Measurements from ENCODE around the gene COPA. TPM values are rescaled to one million over a fixed set of nuclear protein-coding genes. Genes with fewer than 3 reads are reported as not detected.
A peak's percentile ranks its signal among the peaks of the same experiment; 100 is the strongest.
"Not testable (repeated sequence)": the region's sequence is repeated elsewhere in the genome, so short reads cannot be mapped to it uniquely, and the experiment has no call there.

COPA gene
- polyA plus RNA-seq (ENCODE audit: insufficient read length in 3 of 3), result 100 to 1,000 TPM; 162 to 174 (median 166) TPM

GRCh38 chr1:160342953-160343869, at the start of gene COPA, which contains the start of gene NCSTN:
Gene COPA, minus strand, starts transcription at chr1:160343250. Its CDS starts 80 bp downstream, at chr1:160343170.
Gene NCSTN, plus strand, starts transcription at chr1:160343383. Its CDS starts 14 bp downstream, at chr1:160343397.
- DNase-seq (ENCODE audit: low read depth in 3 of 3, low spot score in 2 of 3), result peak; percentile 89 to 93 (median 90)

DNA sequence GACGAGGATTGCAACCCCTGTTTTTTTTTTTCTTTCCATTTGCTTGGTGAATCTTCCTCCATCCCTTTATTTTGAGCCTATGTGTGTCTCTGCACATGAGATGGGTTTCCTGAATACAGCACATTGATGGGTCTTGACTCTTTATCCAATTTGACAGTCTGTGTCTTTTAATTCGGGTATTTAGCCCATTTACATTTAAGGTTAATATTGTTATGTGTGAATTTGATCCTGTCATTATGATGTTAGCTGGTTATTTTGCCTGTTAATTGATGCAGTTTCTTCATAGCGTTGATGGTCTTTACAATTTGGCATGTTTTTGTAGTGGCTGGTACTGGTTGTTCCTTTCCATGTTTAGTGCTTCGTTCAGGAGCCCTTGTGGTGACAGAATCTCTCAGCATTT, 45.4 kb upstream of the COPA start:
- not testable (repeated sequence) for DNase-seq (ENCODE audit: low read depth in 3 of 3, low spot score in 2 of 3)

GRCh38 chr1:160384812-160385211, 41.8 kb upstream of the COPA start:
- not testable (repeated sequence) for DNase-seq (ENCODE audit: low read depth in 3 of 3, low spot score in 2 of 3)

DNA sequence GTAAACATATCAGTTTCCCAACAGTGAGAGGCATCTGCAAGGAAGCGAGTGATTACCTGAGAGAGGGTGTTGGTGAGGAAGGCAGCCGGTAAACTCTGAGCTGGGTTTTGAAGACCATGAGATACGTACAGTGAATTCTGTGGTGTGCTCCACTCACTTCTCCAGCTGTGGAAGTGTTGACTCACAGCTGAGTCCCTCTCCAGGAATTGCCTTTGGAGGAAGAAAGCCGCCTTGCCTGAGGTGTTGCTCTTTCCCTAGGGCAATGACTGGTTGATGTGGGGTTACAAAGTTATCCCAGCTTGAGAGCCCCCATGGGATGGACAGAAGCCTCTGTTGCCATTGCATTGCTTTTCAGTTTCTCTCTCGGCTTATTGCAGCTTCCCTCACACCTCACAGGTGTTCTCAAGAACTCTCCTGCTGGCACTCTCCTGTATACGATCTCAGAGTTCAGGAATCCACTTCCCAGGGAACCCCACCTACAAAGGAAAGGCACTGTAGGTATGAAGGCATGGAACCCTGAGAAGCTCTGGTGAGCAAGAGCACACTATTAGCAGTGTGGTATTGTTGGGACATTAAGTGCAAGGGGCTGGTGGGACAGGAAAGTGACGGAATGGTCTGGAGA, 34.6 kb upstream of the COPA start:
- DNase-seq (ENCODE audit: low read depth in 3 of 3, low spot score in 2 of 3), result no peak

DNA sequence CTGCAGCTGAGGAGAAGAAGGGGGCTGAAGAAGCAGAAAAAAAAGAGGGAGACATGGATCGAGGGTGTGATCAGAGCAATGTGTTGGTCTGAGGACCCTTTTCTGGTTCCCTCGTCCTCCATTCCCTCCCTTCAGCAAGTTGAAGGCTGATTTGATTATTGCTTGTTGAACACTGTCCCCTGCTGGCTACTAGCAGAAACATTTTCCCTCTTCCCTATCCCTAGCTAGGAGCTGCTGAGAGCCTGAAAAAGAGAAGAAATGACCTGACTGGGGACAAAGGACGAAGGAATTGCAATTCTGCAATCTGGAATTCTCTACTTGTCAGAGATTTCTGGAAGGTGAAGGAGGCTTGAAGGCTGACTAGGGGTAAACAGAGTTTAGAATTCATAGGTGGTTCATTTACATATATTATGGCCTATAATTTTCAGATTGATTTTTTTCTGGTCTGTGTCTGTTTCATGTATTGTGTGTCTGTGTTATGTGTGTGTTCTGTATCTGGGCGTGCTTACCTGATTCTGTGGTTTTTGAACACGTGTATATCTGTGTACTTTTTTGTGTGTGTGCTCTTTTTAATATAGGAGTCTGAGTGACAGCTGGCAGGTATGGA, 33.6 kb upstream of the COPA start:
- peak in 2 of 3 donors; percentile 35 to 47 for DNase-seq (ENCODE audit: low read depth in 3 of 3, low spot score in 2 of 3)

DNA sequence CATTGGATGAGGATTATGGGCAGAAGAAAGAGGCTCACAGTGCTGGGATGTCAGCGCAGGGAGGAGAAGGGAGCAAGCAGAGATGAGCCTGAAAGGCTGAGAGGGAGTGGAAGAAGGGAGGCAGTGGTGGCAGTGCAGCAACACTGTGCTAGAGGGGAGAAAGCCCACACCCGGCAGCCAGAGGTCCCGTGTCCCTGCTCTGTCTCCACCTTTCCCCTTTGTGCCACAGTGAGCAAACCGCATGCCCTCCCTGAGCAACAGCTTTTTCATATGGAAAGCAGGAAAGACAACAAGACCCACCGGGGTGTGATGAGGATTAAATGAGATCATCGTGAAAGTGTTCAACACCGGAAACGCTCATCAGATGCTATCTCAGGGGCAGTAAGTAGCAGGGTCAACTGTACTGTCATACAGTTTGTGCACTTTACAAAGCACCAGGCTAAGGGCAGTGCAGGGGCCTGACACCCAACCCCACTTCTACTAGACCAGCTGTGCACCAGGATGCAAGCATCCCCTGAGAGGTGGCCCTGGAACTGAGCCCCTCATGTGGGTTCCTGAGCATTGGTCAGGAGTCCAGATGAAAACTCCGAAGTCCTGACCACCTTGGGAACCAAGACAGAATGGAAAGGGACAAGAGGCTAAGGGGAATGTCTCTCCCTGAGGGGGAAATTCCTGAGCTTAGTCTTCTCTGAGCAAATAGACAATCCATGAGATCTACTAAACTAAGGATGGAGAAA, 32.9 kb upstream of the COPA start:
- no peak for DNase-seq (ENCODE audit: low read depth in 3 of 3, low spot score in 2 of 3)

- DNase-seq (ENCODE audit: low read depth in 3 of 3, low spot score in 2 of 3), result no peak
Measured at GRCh38 chr1:160374306-160375110, 31.5 kb upstream of the COPA start.

- no peak for DNase-seq (ENCODE audit: low read depth in 3 of 3, low spot score in 2 of 3)
Measured at GRCh38 chr1:160373696-160374095, 30.6 kb upstream of the COPA start.

DNA sequence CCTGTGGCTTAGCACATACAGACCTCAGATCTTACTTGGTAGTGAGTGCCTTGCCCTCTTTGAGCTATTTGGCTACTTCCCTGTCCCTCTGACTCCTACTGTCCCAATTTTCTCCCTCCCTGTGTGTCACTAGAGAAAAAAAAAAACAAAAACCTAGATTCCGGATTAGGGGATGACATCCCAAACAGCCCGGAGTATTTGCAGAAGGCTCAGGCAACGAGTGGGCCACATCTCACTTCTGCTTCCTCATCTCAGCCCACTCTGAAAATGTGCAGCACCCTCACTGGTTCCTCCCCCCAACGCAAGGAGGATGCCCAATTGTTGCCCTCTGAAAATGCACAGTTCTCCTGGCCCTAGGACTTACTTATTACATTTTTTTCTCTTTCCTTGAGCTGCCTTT, 28.7 kb upstream of the COPA start:
- DNase-seq (ENCODE audit: low read depth in 3 of 3, low spot score in 2 of 3), result no peak

- no peak for DNase-seq (ENCODE audit: low read depth in 3 of 3, low spot score in 2 of 3)
Measured at GRCh38 chr1:160371346-160371631, 28.2 kb upstream of the COPA start.

DNA sequence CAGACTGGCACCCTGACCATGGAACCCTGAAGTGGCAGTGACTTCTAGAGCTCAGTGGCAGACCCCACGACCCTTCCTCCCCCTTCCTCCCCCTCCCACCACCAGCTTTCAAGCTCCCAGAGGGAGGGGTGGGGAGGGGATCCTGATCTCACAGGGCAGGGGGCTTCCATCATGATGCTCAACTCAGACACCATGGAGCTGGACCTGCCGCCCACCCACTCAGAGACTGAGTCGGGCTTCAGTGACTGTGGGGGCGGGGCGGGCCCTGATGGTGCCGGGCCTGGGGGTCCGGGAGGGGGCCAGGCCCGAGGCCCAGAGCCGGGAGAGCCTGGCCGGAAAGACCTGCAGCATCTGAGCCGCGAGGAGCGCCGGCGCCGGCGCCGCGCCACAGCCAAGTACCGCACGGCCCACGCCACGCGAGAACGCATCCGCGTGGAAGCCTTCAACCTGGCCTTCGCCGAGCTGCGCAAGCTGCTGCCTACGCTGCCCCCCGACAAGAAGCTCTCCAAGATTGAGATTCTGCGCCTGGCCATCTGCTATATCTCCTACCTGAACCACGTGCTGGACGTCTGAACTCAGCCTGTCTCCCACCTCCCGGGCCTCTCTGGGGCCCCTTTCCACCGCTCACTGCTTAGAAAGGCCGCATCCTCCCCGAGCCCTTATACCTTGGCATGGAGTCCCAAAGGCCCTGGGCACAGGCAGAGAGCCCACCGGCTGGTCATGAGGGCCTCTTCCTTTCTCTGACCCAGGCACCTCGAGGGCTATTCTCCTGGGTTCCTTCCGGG, 27.7 kb upstream of the COPA start:
- no peak for DNase-seq (ENCODE audit: low read depth in 3 of 3, low spot score in 2 of 3)

- no peak for DNase-seq (ENCODE audit: low read depth in 3 of 3, low spot score in 2 of 3)
Measured at GRCh38 chr1:160369087-160369486, 26.0 kb upstream of the COPA start.

- DNase-seq (ENCODE audit: low read depth in 3 of 3, low spot score in 2 of 3), result no peak
Measured at GRCh38 chr1:160367934-160368923, 25.2 kb upstream of the COPA start.

DNA sequence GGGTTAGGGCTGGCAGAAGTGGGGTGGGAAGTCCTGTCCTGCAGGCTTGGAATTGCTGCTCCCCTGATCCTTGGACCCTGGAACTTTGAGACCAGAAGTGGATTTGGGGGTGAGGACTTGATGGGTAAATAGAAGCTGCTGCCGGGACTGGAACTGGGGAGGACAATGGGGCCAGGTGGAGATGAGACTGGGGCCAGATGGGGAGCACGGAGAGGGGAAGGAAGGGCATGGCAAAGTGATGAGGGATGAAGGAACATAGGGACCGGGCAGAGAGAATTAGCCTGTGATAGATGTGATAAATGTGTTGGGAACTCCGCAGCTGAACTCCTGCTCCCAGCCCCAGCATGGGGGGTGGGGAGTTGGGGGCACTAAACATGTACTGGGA, 24.5 kb upstream of the COPA start:
- DNase-seq (ENCODE audit: low read depth in 3 of 3, low spot score in 2 of 3), result no peak

GRCh38 chr1:160366731-160367515, 23.9 kb upstream of the COPA start, which contains the start of gene NHLH1:
Gene NHLH1, plus strand, starts transcription at chr1:160367071. Its CDS starts 3,661 bp downstream, at chr1:160370732.
- DNase-seq (ENCODE audit: low read depth in 3 of 3, low spot score in 2 of 3), result no peak

DNA sequence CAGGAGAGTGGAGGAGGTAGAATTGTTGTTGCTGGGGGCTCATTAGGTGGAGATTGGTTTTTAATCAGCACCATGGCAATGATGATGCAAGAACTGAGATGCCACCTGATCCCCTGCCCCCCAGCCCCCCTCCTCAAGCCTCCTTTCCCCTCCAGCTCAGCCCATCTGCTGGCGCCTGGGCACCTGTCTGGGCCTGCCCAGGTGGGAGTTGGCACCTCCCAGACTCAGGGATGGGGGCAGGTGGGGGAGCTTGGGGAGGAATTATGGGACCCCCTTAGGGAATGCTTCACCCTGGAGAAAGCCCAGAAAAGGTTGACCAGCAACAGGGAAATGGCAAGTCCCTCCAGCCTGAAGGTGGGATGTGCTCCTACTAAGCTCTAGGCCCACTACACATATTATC, 22.3 kb upstream of the COPA start:
- DNase-seq (ENCODE audit: low read depth in 3 of 3, low spot score in 2 of 3), result no peak

All from right renal cortex interstitium (tissue), 3 donors.